Left lung (tissue), 10 donors: ENCODE measurements around the gene ADAM10. TPM values are rescaled to one million over a fixed set of nuclear protein-coding genes. Genes with fewer than 3 reads are reported as not detected.

Experiments
- ATAC-seq: fragments of 200-7000 bp; cut with Tn5 transposase; one replicate; pipeline ENCODE4 v1.9.1; 2020; ENCODE audit warnings: moderate library complexity
- DNase-seq, 4 donors: peaks; one replicate each; pipeline ENCODE4 v3.0.0-alpha.2; 2013 to 2020
- H3K27ac ChIP-seq, 2 donors: fragments of 200-600 bp; sonication (generic) in 1 of 2; one replicate each; pipeline versions ENCODE4 v1.5.0 to v1.8.0; 2020 to 2021
- H3K27me3 ChIP-seq, 2 donors: fragments of 200-600 bp; sonication (generic) in 1 of 2; one replicate each; pipeline versions ENCODE4 v1.5.0 to v1.8.0; 2020 to 2021
- H3K36me3 ChIP-seq, 2 donors: fragments of 200-600 bp; sonication (generic) in 1 of 2; one replicate each; pipeline versions ENCODE4 v1.5.0 to v1.8.0; 2020 to 2021
- H3K4me1 ChIP-seq, 2 donors: fragments of 200-600 bp; one replicate each; pipeline ENCODE4 v1.8.0; 2021
- H3K4me3 ChIP-seq, 2 donors: fragments of 200-600 bp; sonication (generic) in 1 of 2; one replicate each; pipeline versions ENCODE4 v1.5.0 to v1.8.0; 2020 to 2021; ENCODE audit warnings: mild to moderate bottlenecking in 1 of 2
- H3K9me3 ChIP-seq, 2 donors: fragments of 200-600 bp; sonication (generic) in 1 of 2; one replicate each; pipeline versions ENCODE4 v1.5.0 to v1.8.0; 2020 to 2021
- CTCF ChIP-seq, 2 donors: fragments of 200-600 bp; sonication (generic) in 1 of 2; IDR thresholded peaks; one replicate each; pipeline versions ENCODE4 v1.5.0 to v1.8.0; 2021; ENCODE audit warnings: antibody characterized with exemption in 2 of 2
- intact Hi-C, 2 donors: fragments of 100-400 bp; cut with DNase I; formaldehyde crosslinking; loops; one replicate each; pipeline versions ENCODE4 v1.11.2 to v1.14.2; 2022
- polyA plus RNA-seq, 6 donors: library from polyadenylated mRNA; unstranded; fragments of 120-200 nt; gene quantifications; one replicate each; pipeline ENCODE4 v1.2.1, GENCODE V29; 2013; ENCODE audit not compliant: insufficient read length in 6 of 6
- total RNA-seq, 2 donors: library from RNA; stranded (reverse); fragmentation: NEBNext Ultra II Directional; extraction: Animal tissue kit (Norgen Biotek cat#: 25700); gene quantifications; one replicate each; pipeline ENCODE4 v1.2.1, GENCODE V29; 2021
- donor health status: DM: no; HTN: yes; CAD: no.
- donor health status: DM: no; HTN: no; CAD: no.

ADAM10 gene
- total and polyA plus RNA-seq, 8 donors: 130 to 167 (median 156) TPM

DNA sequence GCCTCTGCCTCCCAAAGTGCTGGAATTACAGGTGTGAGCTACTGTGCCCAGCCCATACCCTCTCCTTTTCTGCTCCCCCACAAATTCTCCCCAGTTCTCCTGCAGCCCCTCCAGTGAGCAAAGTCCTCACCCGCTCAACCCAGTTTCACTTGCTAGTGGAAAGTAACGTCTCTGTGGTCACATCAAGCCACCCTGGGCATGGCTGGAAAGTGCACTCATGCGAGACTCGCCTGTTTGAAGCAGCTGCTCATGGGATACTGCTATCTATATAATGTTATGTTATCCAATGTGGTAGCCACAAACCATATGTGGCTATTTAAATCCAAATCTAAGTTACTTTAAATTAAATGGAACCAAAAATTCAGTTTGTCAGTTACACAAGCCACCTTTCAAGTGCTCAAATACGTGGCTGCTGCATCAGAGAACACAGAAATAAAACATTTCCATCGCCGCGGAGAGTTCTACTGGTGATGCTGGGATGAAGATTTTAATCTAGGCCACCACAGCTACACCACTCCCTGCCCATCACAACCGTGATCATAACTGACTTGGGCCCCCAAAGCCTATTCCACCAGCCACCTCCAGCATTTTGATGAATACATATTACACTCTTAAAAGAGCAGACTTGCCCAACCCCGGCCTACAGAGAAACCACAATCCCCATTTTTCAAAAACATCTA lies 198.3 kb downstream of the ADAM10 start:
- Histone ChIP-seq H3K4me3 (no peak overlapping the region), H3K36me3 (no peaks in the 10 kb centered on the region), H3K27me3 (no peaks in the 10 kb centered on the region), H3K4me1 (peaks cover 0 to 23% of the 10 kb centered on the region in 2 donors), H3K9me3 (no peaks in the 10 kb centered on the region), H3K27ac (no peak overlapping the region)
- DNase-seq (no peak), ATAC-seq (no peak)
- TF ChIP-seq CTCF (IDR thresholded peaks at IDR 0.05): no peak
- intact Hi-C loops: no loop called here

- DNase-seq (no peak), ATAC-seq (no peak)
- Histone ChIP-seq H3K36me3 (no peaks in the 10 kb centered on the region), H3K4me1 (peaks cover 0 to 15% of the 10 kb centered on the region in 2 donors), H3K27me3 (no peaks in the 10 kb centered on the region), H3K27ac (no peak overlapping the region), H3K4me3 (no peak overlapping the region), H3K9me3 (no peaks in the 10 kb centered on the region)
- TF ChIP-seq CTCF (IDR thresholded peaks at IDR 0.05): no peak
- intact Hi-C loops: no loop called here
Measured at GRCh38 chr15:58549785-58550074, 199.8 kb downstream of the ADAM10 start.

DNA sequence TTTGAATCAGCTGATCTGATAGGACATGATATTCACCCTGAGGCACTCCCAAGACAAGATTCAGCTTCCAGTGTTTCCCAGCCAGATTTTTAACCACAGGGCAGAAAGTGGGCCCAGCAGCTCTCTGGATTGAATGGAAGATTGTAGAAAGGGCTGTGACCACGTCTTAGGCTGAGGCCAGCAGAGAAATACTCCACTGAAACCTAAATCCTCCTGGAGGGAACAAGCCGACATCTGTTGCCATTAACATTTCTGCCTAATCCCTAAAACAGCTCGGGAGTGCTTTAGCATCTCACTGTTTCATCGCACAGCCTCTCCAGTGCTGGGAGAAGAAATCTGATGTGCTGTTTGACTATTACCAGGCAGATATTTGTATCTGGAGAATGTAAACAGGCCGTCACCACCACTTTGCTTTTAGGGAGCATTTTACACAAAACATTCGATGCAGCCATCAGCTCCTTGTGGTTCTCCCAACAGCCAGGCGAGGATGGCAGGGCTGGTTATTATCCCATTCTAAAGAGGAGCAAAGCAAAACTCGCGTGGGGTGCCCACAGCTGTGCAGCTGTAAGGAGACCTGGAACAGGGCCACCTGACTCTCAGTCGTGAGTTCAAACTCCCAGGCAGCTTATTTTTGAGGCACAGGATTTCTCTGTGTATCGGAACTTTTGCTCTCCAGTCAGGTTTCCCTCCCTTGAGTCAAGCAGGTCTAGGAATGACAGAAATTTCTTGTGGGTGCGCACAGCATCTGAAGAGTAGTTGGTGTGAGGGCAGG lies 200.3 kb downstream of the ADAM10 start:
- H3K27ac ChIP-seq: no peak overlapping the region

GRCh38 chr15:58548308-58549012 lies 201.0 kb downstream of the ADAM10 start:
- DNase-seq (no peak), ATAC-seq (no peak)
- Histone ChIP-seq H3K9me3 (no peaks in the 10 kb centered on the region), H3K4me1 (peaks cover 0 to 15% of the 10 kb centered on the region in 2 donors), H3K27me3 (no peaks in the 10 kb centered on the region), H3K4me3 (no peak overlapping the region), H3K36me3 (no peaks in the 10 kb centered on the region), H3K27ac (no peak overlapping the region)
- no peak for TF ChIP-seq CTCF (IDR thresholded peaks at IDR 0.05)
- intact Hi-C loops: no loop called here

More for the DNA sequence above, 200.3 kb downstream of the ADAM10 start:
- intact Hi-C loops: no loop called here
- peaks cover 0 to 15% of the 10 kb centered on the region in 2 donors for H3K4me1 ChIP-seq
- no peak for DNase-seq
- H3K9me3 ChIP-seq: no peaks in the 10 kb centered on the region
- no peaks in the 10 kb centered on the region for H3K27me3 ChIP-seq
- H3K4me3 ChIP-seq: no peak overlapping the region
- TF ChIP-seq CTCF (IDR thresholded peaks at IDR 0.05): no peak
- ATAC-seq: no peak
- no peaks in the 10 kb centered on the region for H3K36me3 ChIP-seq
